Brain microvascular endothelial cell (primary cell): Measurements from ENCODE around the gene APP.
A peak's percentile ranks its signal among the peaks of the same experiment; 100 is the strongest.

Experiments
- DNase-seq: peaks from one replicate; pipeline ENCODE4 v3.0.0-alpha.2; 2020
- H3K27ac ChIP-seq: fragments of 250-450 bp; sonication (Bioruptor Pico); 2 replicates; pipeline ENCODE4 v1.5.1; 2020; ENCODE audit warnings: mild to moderate bottlenecking, moderate library complexity
- H3K27me3 ChIP-seq: fragments of 250-450 bp; sonication (Bioruptor Pico); replicated peaks from 2 replicates; pipeline ENCODE4 v1.5.1; 2020; ENCODE audit warnings: mild to moderate bottlenecking
- H3K36me3 ChIP-seq: fragments of 250-450 bp; sonication (Bioruptor Pico); replicated peaks from 2 replicates; pipeline ENCODE4 v1.5.1; 2020; ENCODE audit warnings: mild to moderate bottlenecking
- H3K4me3 ChIP-seq: 2 replicates; pipeline ENCODE4 v1.5.1; 2011; ENCODE audit warnings: low read depth, mild to moderate bottlenecking, control low read depth, low read length, moderate library complexity
- CTCF ChIP-seq: IDR thresholded peaks from 2 replicates; pipeline ENCODE4 v1.5.1; 2011; ENCODE audit warnings: low read depth, mild to moderate bottlenecking, moderate library complexity, low read length, control low read depth, inconsistent platforms; ENCODE audit errors: missing control alignments
- in situ Hi-C: cut with HindIII; loops from 2 replicates; pipeline ENCODE4 v1.10.0; 2017; ENCODE audit warnings: low sequenced_read_pairs, low pct_ligation_motif_present

The APP gene

GRCh38 chr21:26159869-26160268, 10.7 kb downstream of the APP start:
- in situ Hi-C loops: loop anchor here (25.0 kb wide), 1 partner anchor 273 kb away; no protein-coding TSS in a partner anchor
- DNase-seq: no peak

GRCh38 chr21:26157801-26158200, 12.8 kb downstream of the APP start:
- in situ Hi-C loops: loop anchor here (25.0 kb wide), 1 partner anchor 270 kb away; no protein-coding TSS in a partner anchor
- Histone ChIP-seq H3K36me3 (no peaks in the 10 kb centered on the region), H3K4me3 (no peak overlapping the region), H3K27me3 (no peaks in the 10 kb centered on the region), H3K27ac (no peak overlapping the region)
- DNase-seq: no peak
- no peak for TF ChIP-seq CTCF

More at GRCh38 chr21:26159869-26160268, 10.7 kb downstream of the APP start:
- Histone ChIP-seq H3K27me3 (no peaks in the 10 kb centered on the region), H3K36me3 (no peaks in the 10 kb centered on the region), H3K27ac (no peak overlapping the region), H3K4me3 (no peak overlapping the region)
- TF ChIP-seq CTCF: no peak

GRCh38 chr21:26154753-26155152, 15.8 kb downstream of the APP start:
- H3K27ac ChIP-seq: no peak overlapping the region
- no peak for TF ChIP-seq CTCF
- in situ Hi-C loops: loop anchor here (25.0 kb wide), 1 partner anchor 267 kb away; no protein-coding TSS in a partner anchor
- H3K36me3 ChIP-seq: no peaks in the 10 kb centered on the region
- DNase-seq: no peak
- no peak overlapping the region for H3K4me3 ChIP-seq
- H3K27me3 ChIP-seq: no peaks in the 10 kb centered on the region

- Histone ChIP-seq H3K27me3 (no peaks in the 10 kb centered on the region), H3K36me3 (no peaks in the 10 kb centered on the region), H3K4me3 (no peak overlapping the region), H3K27ac (no peak overlapping the region)
- in situ Hi-C loops: loop anchor here (25.0 kb wide), 1 partner anchor 266 kb away; no protein-coding TSS in a partner anchor
- TF ChIP-seq CTCF: no peak
- no peak for DNase-seq
Observed at GRCh38 chr21:26153758-26154157, 16.8 kb downstream of the APP start.

- Histone ChIP-seq H3K4me3 (no peak overlapping the region), H3K36me3 (no peaks in the 10 kb centered on the region), H3K27me3 (no peaks in the 10 kb centered on the region), H3K27ac (peak overlapping the region; percentile 65)
- DNase-seq: peak; percentile 25
- in situ Hi-C loops: no loop called here
- no peak for TF ChIP-seq CTCF
Observed at GRCh38 chr21:26148840-26149354, 21.7 kb downstream of the APP start.
